Measurements from ENCODE around the gene CHN2.

GRCh38 chr7:29464753-29465152 is 270.2 kb downstream of the CHN2 start:
- TF ChIP-seq POLR2A (IDR thresholded peaks at IDR 0.05; ENCODE audit: low read depth, low read length) (no peak), POLR2AphosphoS5 (IDR thresholded peaks at IDR 0.05; ENCODE audit: low read depth, low read length) (no peak)

All from GM12892 (cell line).